Measurements from ENCODE around the gene HOXA5. TPM values are rescaled to one million over a fixed set of nuclear protein-coding genes. Genes with fewer than 3 reads are reported as not detected.

HOXA5 gene
- total RNA-seq, 1 donor from 2014 or later = 16.0 TPM

GRCh38 chr7:27183682-27184336 is 40.3 kb upstream of the HOXA5 start:
- Histone ChIP-seq H3K36me3 (no peaks in the 10 kb centered on the region), H3K4me3 (peak overlapping the region; percentile 31), H3K27ac (no peak overlapping the region), H3K4me1 (peaks cover 36% of the 10 kb centered on the region), H3K27me3 (peaks cover 100% of the 10 kb centered on the region), H3K9me3 (no peaks in the 10 kb centered on the region)
- intact Hi-C loops (cut with DNase I) = no loop called here
- no peak for ATAC-seq
- TF ChIP-seq, protein P1, sequence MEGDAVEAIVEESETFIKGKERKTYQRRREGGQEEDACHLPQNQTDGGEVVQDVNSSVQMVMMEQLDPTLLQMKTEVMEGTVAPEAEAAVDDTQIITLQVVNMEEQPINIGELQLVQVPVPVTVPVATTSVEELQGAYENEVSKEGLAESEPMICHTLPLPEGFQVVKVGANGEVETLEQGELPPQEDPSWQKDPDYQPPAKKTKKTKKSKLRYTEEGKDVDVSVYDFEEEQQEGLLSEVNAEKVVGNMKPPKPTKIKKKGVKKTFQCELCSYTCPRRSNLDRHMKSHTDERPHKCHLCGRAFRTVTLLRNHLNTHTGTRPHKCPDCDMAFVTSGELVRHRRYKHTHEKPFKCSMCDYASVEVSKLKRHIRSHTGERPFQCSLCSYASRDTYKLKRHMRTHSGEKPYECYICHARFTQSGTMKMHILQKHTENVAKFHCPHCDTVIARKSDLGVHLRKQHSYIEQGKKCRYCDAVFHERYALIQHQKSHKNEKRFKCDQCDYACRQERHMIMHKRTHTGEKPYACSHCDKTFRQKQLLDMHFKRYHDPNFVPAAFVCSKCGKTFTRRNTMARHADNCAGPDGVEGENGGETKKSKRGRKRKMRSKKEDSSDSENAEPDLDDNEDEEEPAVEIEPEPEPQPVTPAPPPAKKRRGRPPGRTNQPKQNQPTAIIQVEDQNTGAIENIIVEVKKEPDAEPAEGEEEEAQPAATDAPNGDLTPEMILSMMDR (IDR thresholded peaks at IDR 0.05) = no peak
- DNase-seq = peak; percentile 42

GRCh38 chr7:27182861-27183681 is 39.6 kb upstream of the HOXA5 start:
- no peaks in the 10 kb centered on the region for H3K9me3 ChIP-seq
- TF ChIP-seq, protein P1 (IDR thresholded peaks at IDR 0.05) = no peak
- H3K27me3 ChIP-seq = peaks cover 100% of the 10 kb centered on the region
- H3K4me1 ChIP-seq = peaks cover 28% of the 10 kb centered on the region
- H3K4me3 ChIP-seq = no peak overlapping the region
- intact Hi-C loops (cut with DNase I) = no loop called here
- H3K36me3 ChIP-seq = no peaks in the 10 kb centered on the region
- no peak overlapping the region for H3K27ac ChIP-seq
- peak; percentile 56 for DNase-seq
- ATAC-seq = no peak

DNA sequence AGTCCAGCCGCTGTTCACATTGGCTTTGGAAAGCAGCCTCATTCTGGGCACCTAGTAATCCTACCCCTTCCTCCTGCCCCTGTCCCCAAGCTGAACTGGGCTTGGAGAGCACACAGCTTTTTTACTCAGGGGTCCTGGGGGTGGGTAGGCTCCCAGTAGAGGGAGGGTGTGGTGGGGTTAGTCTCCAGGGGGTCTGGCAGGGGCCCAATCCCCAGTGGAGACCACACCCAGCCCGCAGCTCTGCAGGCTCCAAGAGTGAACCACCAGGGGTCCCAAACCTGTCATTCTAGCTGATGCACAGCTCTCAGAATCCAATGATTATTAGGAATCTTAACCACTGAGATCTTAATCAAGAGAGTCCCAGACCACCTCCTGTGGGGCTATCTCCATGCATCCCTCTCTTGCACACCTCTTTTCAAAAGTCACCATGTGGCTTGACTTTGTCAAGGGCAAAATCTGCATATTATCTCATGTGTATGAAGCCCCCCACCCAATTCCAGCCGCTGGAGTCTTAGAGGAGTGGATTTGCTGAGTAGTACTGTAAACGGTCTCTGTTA is 38.9 kb upstream of the HOXA5 start:
- Histone ChIP-seq H3K27me3 (peaks cover 100% of the 10 kb centered on the region), H3K4me3 (no peak overlapping the region), H3K4me1 (peaks cover 21% of the 10 kb centered on the region), H3K9me3 (no peaks in the 10 kb centered on the region), H3K27ac (no peak overlapping the region), H3K36me3 (no peaks in the 10 kb centered on the region)
- TF ChIP-seq, protein P1 (IDR thresholded peaks at IDR 0.05) = no peak
- intact Hi-C loops (cut with DNase I) = no loop called here
- DNase-seq = no peak
- no peak for ATAC-seq

DNA sequence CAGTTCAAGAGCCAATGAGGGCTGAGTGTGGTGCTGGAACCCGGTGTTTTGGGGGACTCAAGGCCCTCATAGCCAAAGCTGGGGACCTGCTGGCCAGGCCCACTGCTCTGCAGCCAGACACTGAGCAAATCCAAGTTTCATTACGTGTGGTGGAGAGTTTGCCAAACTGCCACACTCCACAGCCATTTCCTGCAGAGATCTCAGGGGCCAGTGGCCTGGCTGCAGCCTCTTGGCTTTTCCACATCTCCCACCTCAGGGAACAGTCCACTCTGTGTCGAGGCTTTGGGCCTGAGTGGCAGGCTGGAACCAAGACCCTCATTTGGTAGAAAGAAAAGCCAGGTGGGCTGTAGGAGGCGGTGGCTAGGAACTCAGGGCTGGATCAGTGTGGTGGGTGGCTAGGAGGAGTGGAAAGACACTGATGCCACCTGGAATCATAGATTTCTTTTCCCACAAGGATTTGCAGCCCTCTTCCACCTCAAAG is 38.4 kb upstream of the HOXA5 start:
- TF ChIP-seq, protein P1 (IDR thresholded peaks at IDR 0.05) = no peak
- peaks cover 100% of the 10 kb centered on the region for H3K27me3 ChIP-seq
- H3K27ac ChIP-seq = no peak overlapping the region
- no peaks in the 10 kb centered on the region for H3K9me3 ChIP-seq
- peak; percentile 51 for DNase-seq
- H3K4me1 ChIP-seq = peaks cover 21% of the 10 kb centered on the region
- ATAC-seq = no peak
- intact Hi-C loops (cut with DNase I) = no loop called here
- no peaks in the 10 kb centered on the region for H3K36me3 ChIP-seq
- H3K4me3 ChIP-seq = no peak overlapping the region

- peaks cover 100% of the 10 kb centered on the region for H3K27me3 ChIP-seq
- DNase-seq (peak; percentile 38), ATAC-seq (no peak)
- H3K4me3 ChIP-seq = no peak overlapping the region
- no peaks in the 10 kb centered on the region for H3K36me3 ChIP-seq
- TF ChIP-seq, protein P1 (IDR thresholded peaks at IDR 0.05) = no peak
- intact Hi-C loops (cut with DNase I) = no loop called here
- no peak overlapping the region for H3K27ac ChIP-seq
- no peaks in the 10 kb centered on the region for H3K9me3 ChIP-seq
- peaks cover 18% of the 10 kb centered on the region for H3K4me1 ChIP-seq
These were observed 37.2 kb upstream of the HOXA5 start for GRCh38 chr7:27180431-27181420.
